OCI-LY3 (cell line): ENCODE results near the gene TECPR2.
A peak's percentile ranks its signal among the peaks of the same experiment; 100 is the strongest.
"Not testable (repeated sequence)": the region's sequence is repeated elsewhere in the genome, so short reads cannot be mapped to it uniquely, and the experiment has no call there.

Experiments used
- H2AFZ ChIP-seq: fragments of 200-600, 300-600 bp; shearing (Covaris generic); 2 replicates; pipeline ENCODE4 v1.6.0; 2014; ENCODE audit warnings: antibody characterized with exemption, low read depth, low read length
- H3K27ac ChIP-seq: fragments of 200-600, 300-600 bp; sonication (generic); 2 replicates; pipeline ENCODE4 v1.5.1; 2014; ENCODE audit warnings: mild to moderate bottlenecking, low read length, moderate library complexity, mixed read lengths
- H3K27me3 ChIP-seq: fragments of 200-600, 300-600 bp; sonication (generic); 2 replicates; pipeline ENCODE4 v1.6.1; 2014; ENCODE audit warnings: low read depth, low read length, mixed read lengths
- H3K36me3 ChIP-seq: fragments of 200-600, 300-600 bp; sonication (generic); replicated peaks from 2 replicates; pipeline ENCODE3; 2014; ENCODE audit warnings: low read depth, low read length, mixed read lengths
- H3K4me1 ChIP-seq: fragments of 300-600, 200-600 bp; sonication (generic); 2 replicates; pipeline ENCODE4 v1.6.1; 2014; ENCODE audit warnings: low read length, mixed read lengths
- H3K4me2 ChIP-seq: fragments of 200-600, 300-600 bp; sonication (generic); 2 replicates; pipeline ENCODE4 v1.6.1; 2014; ENCODE audit warnings: low read length, mixed read lengths
- H3K4me3 ChIP-seq: fragments of 300-600, 200-600 bp; sonication (generic); 2 replicates; pipeline ENCODE4 v1.5.1; 2014; ENCODE audit warnings: antibody characterized with exemption, mild to moderate bottlenecking, low read length, moderate library complexity
- H3K79me2 ChIP-seq: fragments of 300-600, 200-600 bp; shearing (Covaris generic); 2 replicates; pipeline ENCODE4 v1.6.1; 2014; ENCODE audit warnings: mild to moderate bottlenecking, low read length, mixed read lengths
- H3K9ac ChIP-seq: fragments of 300-600, 200-600 bp; shearing (Covaris generic); 2 replicates; pipeline ENCODE4 v1.6.0; 2014; ENCODE audit warnings: mild to moderate bottlenecking, low read length, moderate library complexity
- H3K9me3 ChIP-seq: fragments of 200-600, 300-600 bp; shearing (Covaris generic); 2 replicates; pipeline ENCODE4 v1.6.1; 2014; ENCODE audit warnings: low read length, mixed read lengths; ENCODE audit not compliant: insufficient read depth
- H4K20me1 ChIP-seq: fragments of 200-600, 300-600 bp; sonication (generic); 2 replicates; pipeline ENCODE4 v1.6.1; 2016; ENCODE audit warnings: low read length, mixed read lengths; ENCODE audit not compliant: insufficient read depth
- EZH2phosphoT487 ChIP-seq: fragments of 200-600 bp; shearing (Covaris generic); IDR thresholded peaks from 2 replicates; pipeline ENCODE4 v1.6.1; 2018; ENCODE audit warnings: antibody characterized with exemption, mixed run types, low read depth
- TF ChIP-seq, protein P1 (sequence below): fragments of 200-600, 300-600 bp; sonication (generic); IDR thresholded peaks from 2 replicates; pipeline ENCODE4 v1.5.1; 2014; ENCODE audit warnings: antibody characterized with exemption, low read length, low read depth

TECPR2 gene

DNA sequence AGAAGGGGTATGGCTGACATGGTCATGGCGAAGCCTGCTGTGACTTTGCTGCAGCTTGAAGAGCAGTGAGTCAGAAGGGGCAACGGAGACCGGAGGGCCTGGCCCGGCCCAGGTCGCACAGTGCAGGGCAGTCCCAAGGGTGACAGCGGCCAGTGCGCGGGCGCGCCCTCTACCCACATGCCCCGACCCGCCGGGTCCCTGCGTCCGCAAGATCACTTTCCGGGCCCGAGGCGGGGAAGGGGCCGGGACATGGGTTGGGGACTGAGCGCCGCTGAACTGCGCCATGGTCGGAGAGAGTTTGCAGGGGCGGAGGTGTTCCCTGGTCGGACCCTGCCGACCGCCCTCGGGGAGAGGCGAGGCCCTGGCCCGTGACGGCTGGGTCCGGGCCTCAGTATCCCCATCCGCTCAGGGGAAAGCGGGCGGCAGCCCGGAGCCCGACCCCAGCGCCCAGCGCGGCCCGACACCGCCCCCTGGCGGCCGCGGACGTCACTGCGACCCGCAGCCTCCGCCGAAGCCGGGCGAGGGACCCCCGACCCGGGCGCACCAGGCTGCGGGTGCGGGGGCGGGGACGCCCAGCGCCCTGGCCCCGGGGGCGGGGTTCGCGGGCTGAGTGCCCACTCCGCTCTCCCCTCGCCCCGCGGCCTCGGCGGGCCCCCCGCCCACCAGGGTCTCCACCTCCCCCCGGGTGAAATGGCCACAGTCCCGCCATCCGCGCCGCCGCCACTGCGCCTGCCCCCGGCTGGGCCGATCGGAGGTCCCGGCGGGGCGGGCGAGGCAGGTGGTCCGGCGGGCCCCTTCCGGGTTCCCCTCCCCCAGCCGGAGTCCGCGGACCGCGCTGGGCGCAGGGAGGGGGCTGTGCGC lies 154.0 kb downstream of the TECPR2 start:
- H3K4me3 ChIP-seq, result peak overlapping the region; percentile 87
- H4K20me1 ChIP-seq, result no peaks in the 10 kb centered on the region
- peak overlapping the region; percentile 96 for H3K4me2 ChIP-seq
- no peaks in the 10 kb centered on the region for H3K79me2 ChIP-seq
- no peaks in the 10 kb centered on the region for H3K36me3 ChIP-seq
- H3K27me3 ChIP-seq, result no peaks in the 10 kb centered on the region
- H3K9ac ChIP-seq, result peak overlapping the region; percentile 89
- H2AFZ ChIP-seq, result peak overlapping the region; percentile 87
- TF ChIP-seq, protein P1, sequence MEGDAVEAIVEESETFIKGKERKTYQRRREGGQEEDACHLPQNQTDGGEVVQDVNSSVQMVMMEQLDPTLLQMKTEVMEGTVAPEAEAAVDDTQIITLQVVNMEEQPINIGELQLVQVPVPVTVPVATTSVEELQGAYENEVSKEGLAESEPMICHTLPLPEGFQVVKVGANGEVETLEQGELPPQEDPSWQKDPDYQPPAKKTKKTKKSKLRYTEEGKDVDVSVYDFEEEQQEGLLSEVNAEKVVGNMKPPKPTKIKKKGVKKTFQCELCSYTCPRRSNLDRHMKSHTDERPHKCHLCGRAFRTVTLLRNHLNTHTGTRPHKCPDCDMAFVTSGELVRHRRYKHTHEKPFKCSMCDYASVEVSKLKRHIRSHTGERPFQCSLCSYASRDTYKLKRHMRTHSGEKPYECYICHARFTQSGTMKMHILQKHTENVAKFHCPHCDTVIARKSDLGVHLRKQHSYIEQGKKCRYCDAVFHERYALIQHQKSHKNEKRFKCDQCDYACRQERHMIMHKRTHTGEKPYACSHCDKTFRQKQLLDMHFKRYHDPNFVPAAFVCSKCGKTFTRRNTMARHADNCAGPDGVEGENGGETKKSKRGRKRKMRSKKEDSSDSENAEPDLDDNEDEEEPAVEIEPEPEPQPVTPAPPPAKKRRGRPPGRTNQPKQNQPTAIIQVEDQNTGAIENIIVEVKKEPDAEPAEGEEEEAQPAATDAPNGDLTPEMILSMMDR, result peak; percentile 59
- TF ChIP-seq EZH2phosphoT487, result no peak
- no peaks in the 10 kb centered on the region for H3K9me3 ChIP-seq
- H3K27ac ChIP-seq, result peak overlapping the region; percentile 29; the same call in 1 of the 2 replicates
- H3K4me1 ChIP-seq, result no peaks in the 10 kb centered on the region

DNA sequence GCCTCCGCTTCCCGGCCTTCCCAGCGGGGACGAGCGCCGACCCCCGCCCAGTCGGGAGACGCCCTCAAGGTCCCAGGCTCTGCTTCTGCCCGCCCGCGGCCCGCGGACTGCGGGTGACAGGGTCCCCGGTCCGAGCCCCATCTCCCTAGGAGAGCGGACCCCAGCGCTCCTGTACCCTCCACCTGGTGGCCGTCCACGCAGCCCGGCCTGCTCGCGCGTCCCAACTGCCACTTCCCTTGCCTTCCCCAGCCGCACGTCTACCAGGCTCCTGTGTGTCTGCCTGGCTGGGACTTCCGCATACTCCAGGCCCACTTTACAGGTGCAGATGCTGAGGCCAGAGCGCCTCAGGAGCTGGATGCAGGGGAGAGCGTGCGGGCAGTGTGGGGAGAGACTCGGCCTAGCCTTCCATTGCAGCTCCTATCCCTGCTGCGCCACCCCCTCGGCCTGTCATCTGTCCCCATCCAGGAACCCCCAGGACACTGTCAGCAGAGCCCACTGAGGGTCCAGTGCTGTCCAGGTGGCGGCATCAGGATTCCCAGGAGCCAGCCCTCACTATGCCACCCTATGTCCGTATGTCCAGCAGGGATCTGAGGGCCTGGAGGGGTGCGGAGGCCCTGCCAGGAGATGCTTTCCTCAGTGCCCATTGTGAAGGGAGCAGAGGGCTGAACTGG lies 154.8 kb downstream of the TECPR2 start:
- Histone ChIP-seq H3K36me3 (no peaks in the 10 kb centered on the region), H2AFZ (peak overlapping the region; percentile 87), H3K4me2 (peak overlapping the region; percentile 96), H3K9ac (peak overlapping the region; percentile 89), H3K27me3 (no peaks in the 10 kb centered on the region), H4K20me1 (no peaks in the 10 kb centered on the region), H3K27ac (peak overlapping the region; percentile 29; the same call in 1 of the 2 replicates), H3K79me2 (no peaks in the 10 kb centered on the region), H3K9me3 (no peaks in the 10 kb centered on the region), H3K4me3 (peak overlapping the region; percentile 87), H3K4me1 (no peaks in the 10 kb centered on the region)
- TF ChIP-seq, protein P1, result no peak
- no peak for TF ChIP-seq EZH2phosphoT487

DNA sequence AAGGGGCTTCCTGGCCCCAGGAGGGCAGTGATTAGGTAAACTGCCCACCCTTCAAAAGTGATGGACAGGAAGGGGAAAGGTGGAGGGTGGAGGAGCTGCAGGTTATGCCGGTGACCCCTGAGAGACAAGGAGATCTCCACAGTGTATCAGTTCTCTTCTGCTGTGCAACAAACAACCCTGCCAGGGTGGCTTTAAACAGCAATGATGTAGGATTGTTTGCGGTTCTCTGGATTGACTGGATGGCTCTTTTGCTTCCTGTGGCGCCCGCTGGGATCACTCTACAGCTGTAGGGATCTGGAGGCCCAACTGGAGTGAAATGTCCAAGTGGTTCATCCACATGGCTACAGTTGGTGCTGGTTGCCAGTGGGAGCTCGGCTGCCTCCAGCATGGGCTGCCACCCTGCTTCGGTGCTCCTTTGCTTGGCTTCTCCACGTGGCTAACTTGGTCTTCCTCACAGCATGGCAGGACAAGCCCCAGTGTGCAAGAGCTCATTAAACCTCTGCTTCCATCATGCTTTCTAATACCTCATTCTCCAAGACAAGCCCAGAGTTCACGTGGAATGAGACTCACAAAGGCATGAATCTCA lies 155.4 kb downstream of the TECPR2 start:
- no peaks in the 10 kb centered on the region for H3K27me3 ChIP-seq
- H3K79me2 ChIP-seq, result no peaks in the 10 kb centered on the region
- no peak overlapping the region for H3K27ac ChIP-seq
- no peaks in the 10 kb centered on the region for H3K4me1 ChIP-seq
- no peak overlapping the region for H3K4me3 ChIP-seq
- TF ChIP-seq, protein P1, result no peak
- no peak for TF ChIP-seq EZH2phosphoT487
- no peaks in the 10 kb centered on the region for H3K9me3 ChIP-seq
- no peak overlapping the region for H3K4me2 ChIP-seq
- H3K9ac ChIP-seq, result no peak overlapping the region
- H3K36me3 ChIP-seq, result no peaks in the 10 kb centered on the region
- H2AFZ ChIP-seq, result 0 out of 2 replicates have a peak overlapping the region, but pooled peaks have one; percentile 87
- H4K20me1 ChIP-seq, result no peaks in the 10 kb centered on the region

DNA sequence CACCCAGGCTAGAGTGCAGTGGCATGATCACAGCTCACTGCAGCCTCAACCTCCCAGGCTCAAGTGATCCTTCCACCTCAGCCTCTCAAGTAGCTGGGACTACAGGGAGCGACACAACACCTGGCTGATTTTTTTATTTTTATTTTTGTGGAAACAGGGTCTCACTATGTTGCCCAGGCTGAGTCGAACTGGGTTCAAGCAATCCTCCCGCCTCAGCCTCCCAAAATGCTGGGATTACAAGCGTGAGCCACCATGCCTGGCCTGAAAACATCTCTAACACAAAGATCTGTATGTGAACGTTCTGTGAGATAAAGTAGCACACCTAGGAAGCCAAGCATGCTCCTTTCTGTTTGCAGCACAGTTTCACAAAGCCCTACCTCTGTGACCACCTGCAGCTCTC lies 157.0 kb downstream of the TECPR2 start:
- not testable (repeated sequence) for H4K20me1 ChIP-seq, H3K79me2 ChIP-seq, H3K9ac ChIP-seq, H3K4me3 ChIP-seq, H3K9me3 ChIP-seq, H2AFZ ChIP-seq, H3K4me1 ChIP-seq, H3K4me2 ChIP-seq, H3K36me3 ChIP-seq, H3K27ac ChIP-seq, H3K27me3 ChIP-seq
